ENCODE measurements around the gene RBM3. TPM values are rescaled to one million over a fixed set of nuclear protein-coding genes. Genes with fewer than 3 reads are reported as not detected.

The RBM3 gene
- total RNA-seq, 1 experiment from 2014 or later: 264 TPM

DNA sequence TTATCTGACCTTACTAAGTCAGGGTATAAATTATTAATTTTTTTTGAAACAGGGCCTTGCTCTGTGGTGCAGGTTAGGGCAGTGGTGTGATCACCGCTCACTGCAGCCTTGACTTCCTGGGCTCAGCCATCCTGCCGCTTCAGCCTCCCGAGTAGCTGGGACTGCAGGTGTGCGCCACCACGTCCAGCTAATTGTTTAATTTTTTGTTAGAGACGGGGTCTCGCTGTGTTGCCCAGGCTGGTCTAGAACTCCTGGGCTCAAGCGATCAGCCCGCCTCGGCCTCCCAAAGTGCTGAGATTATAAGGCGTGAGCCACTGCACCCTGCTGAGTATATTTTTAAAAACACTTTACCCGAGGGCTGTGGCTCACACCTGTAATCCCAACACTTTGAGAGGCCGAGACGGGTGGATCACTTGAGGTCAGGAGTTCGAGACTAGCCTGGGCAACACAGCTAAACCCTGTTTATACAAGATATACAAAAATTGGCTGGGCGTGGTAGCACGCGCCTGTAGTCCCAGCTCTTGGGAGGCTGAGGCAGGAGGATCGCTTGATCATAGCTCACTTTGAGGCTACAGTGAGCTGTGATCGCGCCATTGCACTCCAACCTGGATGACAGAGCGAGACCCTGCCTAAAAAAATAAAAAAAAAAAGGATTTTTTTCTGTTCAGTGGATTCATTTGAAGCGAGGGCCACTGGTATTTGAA is 35.5 kb upstream of the RBM3 start:
- no TSS peak for BruUV-seq (replicated peaks)
- H3K27me3 Mint-ChIP-seq (ENCODE audit: insufficient read depth, unreplicated experiment): no peaks in the 10 kb centered on the region
- intact Hi-C loops (cut with micrococcal nuclease; ENCODE audit: unreplicated experiment): loop anchor here (1.0 to 2.0 kb wide), 2 partner anchors 36 to 448 kb away; partner anchors contain the start of gene RBM3
- Histone ChIP-seq H3K9me3 (no peaks in the 10 kb centered on the region), H3K36me3 (ENCODE audit: control insufficient read depth, insufficient read depth, low read length) (no peaks in the 10 kb centered on the region), H3K4me1 (no peaks in the 10 kb centered on the region), H3K27me3 (replicated peaks; ENCODE audit: control insufficient read depth, insufficient read depth, low read length) (no peaks in the 10 kb centered on the region), H3K4me3 (ENCODE audit: low read depth, low read length) (peak overlapping the region; percentile 25)
- no peaks in the 10 kb centered on the region for H3K9me3 Mint-ChIP-seq (ENCODE audit: unreplicated experiment)
- POLR2A ChIA-PET: interaction anchor here (0.6 to 0.9 kb wide), 4 partner anchors 36 to 652 kb away, joined by 3 to 13 read pairs (median 8); no protein-coding TSS in a partner anchor
- H3K36me3 Mint-ChIP-seq (ENCODE audit: insufficient read depth, unreplicated experiment): peaks cover 28% of the 10 kb centered on the region
- H3K27ac Mint-ChIP-seq (ENCODE audit: unreplicated experiment): peak overlapping the region; percentile 71
- CTCF ChIA-PET: interaction anchor here (0.6 to 1.6 kb wide), 7 partner anchors 13 to 910 kb away, joined by 3 to 10 read pairs (median 5); no protein-coding TSS in a partner anchor
- peaks cover 8% of the 10 kb centered on the region for H3K4me1 Mint-ChIP-seq (ENCODE audit: low read depth, unreplicated experiment)
- TF ChIP-seq, protein P1, sequence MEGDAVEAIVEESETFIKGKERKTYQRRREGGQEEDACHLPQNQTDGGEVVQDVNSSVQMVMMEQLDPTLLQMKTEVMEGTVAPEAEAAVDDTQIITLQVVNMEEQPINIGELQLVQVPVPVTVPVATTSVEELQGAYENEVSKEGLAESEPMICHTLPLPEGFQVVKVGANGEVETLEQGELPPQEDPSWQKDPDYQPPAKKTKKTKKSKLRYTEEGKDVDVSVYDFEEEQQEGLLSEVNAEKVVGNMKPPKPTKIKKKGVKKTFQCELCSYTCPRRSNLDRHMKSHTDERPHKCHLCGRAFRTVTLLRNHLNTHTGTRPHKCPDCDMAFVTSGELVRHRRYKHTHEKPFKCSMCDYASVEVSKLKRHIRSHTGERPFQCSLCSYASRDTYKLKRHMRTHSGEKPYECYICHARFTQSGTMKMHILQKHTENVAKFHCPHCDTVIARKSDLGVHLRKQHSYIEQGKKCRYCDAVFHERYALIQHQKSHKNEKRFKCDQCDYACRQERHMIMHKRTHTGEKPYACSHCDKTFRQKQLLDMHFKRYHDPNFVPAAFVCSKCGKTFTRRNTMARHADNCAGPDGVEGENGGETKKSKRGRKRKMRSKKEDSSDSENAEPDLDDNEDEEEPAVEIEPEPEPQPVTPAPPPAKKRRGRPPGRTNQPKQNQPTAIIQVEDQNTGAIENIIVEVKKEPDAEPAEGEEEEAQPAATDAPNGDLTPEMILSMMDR (IDR thresholded peaks at IDR 0.05; ENCODE audit: insufficient read depth in 1 of 2, low read depth in 1 of 2, low read length in 1 of 2, severe bottlenecking in 1 of 2, unreplicated experiment in 1 of 2): no peak
- H3K4me3 Mint-ChIP-seq (ENCODE audit: unreplicated experiment): peak overlapping the region; percentile 87
- no peak for DNase-seq

DNA sequence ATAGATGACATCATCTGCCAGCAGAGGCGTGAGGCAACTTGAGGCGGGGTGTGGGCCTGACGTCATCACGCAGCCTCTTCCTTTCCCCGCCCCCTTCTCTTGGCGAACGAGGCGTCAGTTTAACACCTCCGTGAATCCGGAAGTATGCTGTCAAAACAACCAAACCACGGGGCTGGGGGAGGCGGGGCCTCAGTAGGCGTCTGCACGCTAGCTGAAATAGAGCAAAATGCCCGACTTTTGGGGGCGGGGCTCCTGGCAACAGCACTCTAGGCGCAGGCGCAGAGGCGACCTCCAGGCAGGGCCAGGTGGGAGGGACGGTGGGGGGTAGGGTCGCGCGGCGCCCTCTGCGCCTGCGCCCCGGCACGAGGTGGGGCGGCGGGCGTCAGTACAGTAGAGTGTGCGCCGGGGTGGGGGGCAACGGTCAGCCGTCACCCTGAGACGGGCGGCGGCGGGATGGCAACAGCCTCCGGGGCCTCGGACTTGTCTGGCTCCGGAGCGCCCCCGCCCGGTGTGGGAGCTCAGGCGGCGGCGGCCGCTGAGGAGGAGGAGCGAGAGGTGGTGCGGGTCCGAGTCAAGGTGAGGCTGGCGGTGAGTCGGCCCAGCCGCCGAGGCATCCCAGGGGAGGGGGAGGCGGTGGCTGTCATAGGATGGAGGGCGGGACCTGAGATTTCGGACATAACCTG is 34.8 kb upstream of the RBM3 start, which contains the start of gene TBC1D25:
Gene TBC1D25 (plus strand): TSS at position 370 of the 683 bp plus-strand sequence. CDS start 84 bp downstream, at position 454.
- no peaks in the 10 kb centered on the region for H3K27me3 ChIP-seq (replicated peaks; ENCODE audit: control insufficient read depth, insufficient read depth, low read length)
- H3K9me3 ChIP-seq: no peaks in the 10 kb centered on the region
- Mint-ChIP-seq H3K36me3 (ENCODE audit: insufficient read depth, unreplicated experiment) (peaks cover 31% of the 10 kb centered on the region), H3K27me3 (ENCODE audit: insufficient read depth, unreplicated experiment) (no peaks in the 10 kb centered on the region), H3K27ac (ENCODE audit: unreplicated experiment) (peak within 1 kb of the TSS; percentile 71), H3K4me3 (ENCODE audit: unreplicated experiment) (peak within 1 kb of the TSS; percentile 87), H3K4me1 (ENCODE audit: low read depth, unreplicated experiment) (peaks cover 8% of the 10 kb centered on the region), H3K9me3 (ENCODE audit: unreplicated experiment) (no peaks in the 10 kb centered on the region)
- peak; percentile 96 to 98 for DNase-seq
- H3K4me3 ChIP-seq (ENCODE audit: low read depth, low read length): peak within 1 kb of the TSS; percentile 68
- TF ChIP-seq, protein P1 (IDR thresholded peaks at IDR 0.05; ENCODE audit: insufficient read depth in 1 of 2, low read depth in 1 of 2, low read length in 1 of 2, severe bottlenecking in 1 of 2, unreplicated experiment in 1 of 2): peak in 1 of 2 experiments; percentile 27
- POLR2A ChIA-PET: interaction anchor here (0.6 to 0.9 kb wide), 5 partner anchors 35 to 651 kb away, joined by 3 to 13 read pairs (median 8); partner anchors contain the start of gene RBM3
- no peaks in the 10 kb centered on the region for H3K4me1 ChIP-seq
- no peaks in the 10 kb centered on the region for H3K36me3 ChIP-seq (ENCODE audit: control insufficient read depth, insufficient read depth, low read length)
- no TSS peak for BruUV-seq (replicated peaks)
- CTCF ChIA-PET: interaction anchor here (0.6 to 1.6 kb wide), 9 partner anchors 11 to 910 kb away, joined by 3 to 10 read pairs (median 5); no protein-coding TSS in a partner anchor
- intact Hi-C loops (cut with micrococcal nuclease; ENCODE audit: unreplicated experiment): loop anchor here (1.0 to 2.0 kb wide), 2 partner anchors 35 to 449 kb away; partner anchors contain the start of gene RBM3

DNA sequence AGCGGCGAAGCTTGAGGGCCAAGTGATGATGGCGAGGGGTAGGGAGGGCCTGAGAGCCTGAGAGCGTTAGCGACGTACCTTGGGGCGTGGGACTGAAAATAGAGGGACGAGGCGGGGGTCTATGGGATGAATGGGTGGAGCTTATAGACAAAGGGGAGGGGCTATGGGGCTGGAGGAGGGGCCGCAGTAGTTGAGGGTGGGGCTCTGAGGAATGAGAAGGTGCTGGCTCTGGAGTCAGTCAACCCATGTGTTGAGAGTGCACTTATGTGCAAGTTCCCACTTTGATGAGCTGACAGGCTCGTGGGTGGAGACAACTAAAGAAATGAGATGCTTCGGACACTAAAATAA is 34.3 kb upstream of the RBM3 start:
- peak overlapping the region; percentile 71 for H3K27ac Mint-ChIP-seq (ENCODE audit: unreplicated experiment)
- H3K4me3 Mint-ChIP-seq (ENCODE audit: unreplicated experiment): peak overlapping the region; percentile 87
- intact Hi-C loops (cut with micrococcal nuclease; ENCODE audit: unreplicated experiment): no loop called here
- no TSS peak for BruUV-seq (replicated peaks)
- no peaks in the 10 kb centered on the region for H3K9me3 ChIP-seq
- no peaks in the 10 kb centered on the region for H3K36me3 ChIP-seq (ENCODE audit: control insufficient read depth, insufficient read depth, low read length)
- peaks cover 36% of the 10 kb centered on the region for H3K36me3 Mint-ChIP-seq (ENCODE audit: insufficient read depth, unreplicated experiment)
- ChIA-PET POLR2A (interaction anchor here (0.8 to 0.9 kb wide), 2 partner anchors 34 to 651 kb away, joined by 3 read pairs; partner anchors contain the start of gene RBM3), CTCF (interaction anchor here (0.6 to 1.6 kb wide), 3 partner anchors 10 to 454 kb away, joined by 3 to 10 read pairs (median 4); no protein-coding TSS in a partner anchor)
- H3K27me3 ChIP-seq (replicated peaks; ENCODE audit: control insufficient read depth, insufficient read depth, low read length): no peaks in the 10 kb centered on the region
- TF ChIP-seq, protein P1 (IDR thresholded peaks at IDR 0.05; ENCODE audit: insufficient read depth in 1 of 2, low read depth in 1 of 2, low read length in 1 of 2, severe bottlenecking in 1 of 2, unreplicated experiment in 1 of 2): no peak
- no peaks in the 10 kb centered on the region for H3K9me3 Mint-ChIP-seq (ENCODE audit: unreplicated experiment)
- no peaks in the 10 kb centered on the region for H3K4me1 ChIP-seq
- H3K27me3 Mint-ChIP-seq (ENCODE audit: insufficient read depth, unreplicated experiment): no peaks in the 10 kb centered on the region
- H3K4me3 ChIP-seq (ENCODE audit: low read depth, low read length): peak overlapping the region; percentile 68
- no peak for DNase-seq
- peaks cover 8% of the 10 kb centered on the region for H3K4me1 Mint-ChIP-seq (ENCODE audit: low read depth, unreplicated experiment)
